ENCODE results near the gene PNMA8A. TPM values are rescaled to one million over a fixed set of nuclear protein-coding genes. Genes with fewer than 3 reads are reported as not detected.

PNMA8A gene
- total and polyA plus RNA-seq, 2 of the 13 experiments (the other 11 are each of a cell fraction or from before 2014, with no cell fraction given): 0.13 to 0.51 TPM

GRCh38 chr19:46481223-46481848 lies 10.0 kb upstream of the PNMA8A start (continued):
- TF ChIP-seq ZBTB44 (CRISPR knock-in tag; IDR thresholded peaks at IDR 0.05) (no peak), SATB2 (CRISPR knock-in tag; IDR thresholded peaks at IDR 0.05) (no peak)

DNA sequence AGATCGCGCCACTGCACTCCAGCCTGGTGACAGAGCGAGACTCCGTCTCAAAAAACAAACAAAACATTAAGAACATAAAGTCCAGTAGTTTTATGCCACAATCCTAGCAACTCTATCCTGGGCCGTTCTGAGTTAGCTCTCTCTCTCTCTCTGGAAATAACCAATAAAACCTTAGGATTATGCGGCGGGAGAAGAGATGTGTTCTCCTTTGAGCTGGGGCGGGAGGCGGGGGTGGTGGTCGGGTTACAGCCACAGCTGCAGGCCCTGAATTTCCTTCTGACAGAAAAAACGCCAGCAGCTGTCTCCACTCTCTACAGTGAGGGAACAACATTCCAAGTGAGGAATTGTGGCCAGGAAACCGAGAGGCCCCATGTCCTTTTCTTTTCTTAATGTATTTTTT lies 9.1 kb upstream of the PNMA8A start:
- intact Hi-C loops (cut with micrococcal nuclease; ENCODE audit: unreplicated experiment): no loop called here
- in situ Hi-C loops (cut with HindIII; ENCODE audit: extremely low pct_ligation_motif_present, low pct_unique_long_range_greater_than_20kb): no loop called here
- ChIA-PET POLR2A (no interaction called here), CTCF (ENCODE audit: low intra/inter-chr PET ratio, low total read pairs) (no interaction called here)
- H3K27me3 ChIP-seq (ENCODE audit: control insufficient read depth in 1 of 2, insufficient read depth in 2 of 2, low read length in 2 of 2): peaks cover 0 to 4% of the 10 kb centered on the region in 2 experiments; a peak in 1 of 5 replicates
- no peaks in the 10 kb centered on the region for H4K20me1 ChIP-seq (ENCODE audit: insufficient read depth, low read length)
- no peaks in the 10 kb centered on the region for H3K79me2 ChIP-seq (ENCODE audit: insufficient read depth, low read length)
- no peak overlapping the region for H3K4me2 ChIP-seq (ENCODE audit: low read depth, low read length)
- FAIRE-seq (no peak), ATAC-seq (no peak), DNase-seq (ENCODE audit: low spot score) (no peak)
- H3K4me3 ChIP-seq (replicated peaks in 1 of 3; ENCODE audit: insufficient read depth in 1 of 3, low read depth in 2 of 3, low read length in 3 of 3): no peak overlapping the region
- H3K4me1 ChIP-seq (ENCODE audit: insufficient read depth, low read length): no peaks in the 10 kb centered on the region
- H3K9me3 ChIP-seq (ENCODE audit: low read length): no peaks in the 10 kb centered on the region
- no peaks in the 10 kb centered on the region for H3K36me3 ChIP-seq (replicated peaks in 1 of 2; ENCODE audit: control insufficient read depth in 1 of 2, insufficient read depth in 2 of 2, low read length in 2 of 2)
- H3K27ac ChIP-seq (ENCODE audit: extremely low read length, insufficient read depth, low read length): no peak overlapping the region
- H2AFZ ChIP-seq (ENCODE audit: low read length): no peak overlapping the region
- WGBS (ENCODE audit: low lambda C conversion rate): 21% methylated on average over 12 of the region's 12 CpGs
- H3K9ac ChIP-seq (ENCODE audit: insufficient read depth, low read depth, low read length): no peak overlapping the region
- BruUV-seq (replicated peaks): no TSS peak
- TF ChIP-seq ZNF770 (CRISPR knock-in tag; IDR thresholded peaks at IDR 0.05) (0 out of 2 replicates have a peak, but pooled peaks have one; percentile 2), ZNF296 (CRISPR knock-in tag; conservative IDR thresholded peaks at IDR 0.05) (no peak)

Data from HepG2 (cell line).